GM23248 (cell line): ENCODE measurements around the gene SH3RF3.

Experiments used
- EZH2 ChIP-seq: fragments of 200-600 bp; sonication (generic); IDR thresholded peaks from 2 replicates; pipeline ENCODE4 v1.6.1; 2018; ENCODE audit warnings: antibody characterized with exemption, mild to moderate bottlenecking; ENCODE audit not compliant: insufficient read depth, poor library complexity, severe bottlenecking
- EZH2phosphoT487 ChIP-seq: fragments of 200-600 bp; sonication (generic); IDR thresholded peaks from 2 replicates; pipeline ENCODE4 v1.6.1; 2018; ENCODE audit warnings: antibody characterized with exemption, moderate library complexity, mild to moderate bottlenecking, low read depth; ENCODE audit not compliant: insufficient read depth

- no peak for TF ChIP-seq EZH2phosphoT487
- no peak for TF ChIP-seq EZH2
Measured at GRCh38 chr2:109379507-109379906, 250.5 kb downstream of the SH3RF3 start.
